Prostate gland (tissue), 2 donors: ENCODE measurements around the gene FBXO48.

ENCODE experiments used
- CTCF ChIP-seq, 4 experiments: fragments of 200-600 bp in 2 of 4; fragments of 450-650 bp in 2 of 4; sonication (generic) in 2 of 4; IDR thresholded peaks; 1 replicate in 3 of 4; 2 replicates in 1 of 4; pipeline ENCODE4 v1.5.1; 2016 to 2019; ENCODE audit warnings: antibody characterized with exemption in 4 of 4, mild to moderate bottlenecking in 2 of 4, moderate library complexity in 2 of 4
- POLR2AphosphoS5 ChIP-seq: sonication (generic); formaldehyde crosslinking; IDR thresholded peaks from one replicate; pipeline ENCODE4 v1.6.1; 2017; ENCODE audit warnings: antibody characterized with exemption

DNA sequence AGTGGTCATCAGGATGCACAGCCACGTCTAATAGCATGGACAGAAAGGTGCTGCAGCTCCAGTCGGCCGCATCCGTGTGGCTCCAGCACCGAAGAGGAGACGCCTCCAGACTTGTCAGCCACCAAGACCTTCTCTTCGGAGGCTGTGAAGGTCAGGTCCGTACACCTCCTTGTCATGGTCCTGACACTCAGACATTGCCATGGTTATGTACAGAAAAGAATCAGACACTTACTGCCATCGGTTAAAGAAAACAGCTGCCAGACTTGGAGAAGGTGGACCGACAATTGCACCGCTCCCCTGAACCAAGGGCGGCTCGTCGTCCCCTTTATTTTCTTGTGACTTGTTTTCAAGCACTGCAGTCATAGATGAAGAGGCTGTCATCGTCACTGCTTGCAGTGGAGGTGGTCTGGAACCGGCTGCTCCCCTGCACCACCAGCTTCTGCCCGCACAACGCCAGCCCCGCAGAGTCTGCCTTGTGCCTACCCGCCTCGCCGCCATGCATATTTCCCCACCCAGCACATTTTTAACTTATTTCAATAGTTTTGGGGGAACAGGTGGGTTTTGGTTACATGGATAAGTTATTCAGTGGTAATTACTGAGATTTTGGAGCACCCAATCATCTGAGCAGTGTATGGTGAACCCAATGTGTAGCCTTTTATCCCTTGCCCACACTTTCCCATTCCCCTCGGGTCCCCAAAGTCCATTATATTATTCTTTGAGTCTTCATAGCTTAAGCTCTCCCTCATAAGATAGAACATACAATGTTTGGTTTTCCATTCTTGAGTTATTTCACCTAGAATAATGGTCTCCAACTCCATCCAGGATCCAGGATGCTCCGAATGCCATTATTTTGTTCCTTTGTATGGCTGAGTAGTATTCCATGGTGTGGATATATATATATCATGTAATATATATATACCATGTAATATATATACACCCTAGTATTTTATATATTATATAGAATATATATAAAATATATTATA lies 18.1 kb downstream of the FBXO48 start:
- TF ChIP-seq CTCF (IDR thresholded peaks at IDR 0.05) = no peak
- TF ChIP-seq POLR2AphosphoS5 = no peak
